ENCODE results near the gene STMND1. TPM values are rescaled to one million over a fixed set of nuclear protein-coding genes. Genes with fewer than 3 reads are reported as not detected.

The STMND1 gene
- total and polyA plus RNA-seq, 10 of the 15 experiments (the other 5 are each of a cell fraction or from before 2014, with no cell fraction given): 0.15 TPM; not detected in 9

- TF ChIP-seq IRF5 (IDR thresholded peaks at IDR 0.05; ENCODE audit: borderline replicate concordance): no peak
Observed at GRCh38 chr6:17081273-17081672, 20.6 kb upstream of the STMND1 start (continued).

GRCh38 chr6:17081860-17082508 lies 19.9 kb upstream of the STMND1 start:
- no peaks in the 10 kb centered on the region for H3K36me3 ChIP-seq (ENCODE audit: control insufficient read depth in 2 of 2, insufficient read depth in 2 of 2, low read length in 1 of 2)
- no TSS peak for BruUV-seq (replicated peaks)
- ChIA-PET POLR2A (no interaction called here), RAD21 (ENCODE audit: unreplicated experiment) (no interaction called here), CTCF (no interaction called here), SMC1A (ENCODE audit: uncharacterized antibody, unreplicated experiment) (no interaction called here)
- FAIRE-seq (no peak), DNase-seq (ENCODE audit: low read depth, low spot score) (no peak), ATAC-seq (no peak)
- H3K27ac ChIP-seq (ENCODE audit: control insufficient read depth, insufficient read depth): no peak overlapping the region
- intact Hi-C loops (cut with micrococcal nuclease; ENCODE audit: unreplicated experiment) (loop anchor here (10.0 kb wide), 1 partner anchor 797 kb away; no protein-coding TSS in a partner anchor), in situ Hi-C loops (cut with MboI) (loop anchor here (10.0 kb wide), 1 partner anchor 797 kb away; no protein-coding TSS in a partner anchor)
- H3K4me1 ChIP-seq (ENCODE audit: control insufficient read depth, insufficient read depth, low read length): no peaks in the 10 kb centered on the region
- no peaks in the 10 kb centered on the region for H3K27me3 ChIP-seq (replicated peaks in 1 of 2; ENCODE audit: control insufficient read depth in 2 of 2, insufficient read depth in 2 of 2, low read length in 1 of 2)
- 14% methylated on average over 5 of the region's 5 CpGs for WGBS (ENCODE audit: insufficient coverage, insufficient replicate concordance, low lambda C conversion rate, missing lambda C conversion rate)
- H4K20me1 ChIP-seq (ENCODE audit: control insufficient read depth, insufficient read depth): no peaks in the 10 kb centered on the region
- TF ChIP-seq KLF5 (IDR thresholded peaks at IDR 0.05; ENCODE audit: partially characterized antibody) (no peak), ZNF622 (IDR thresholded peaks at IDR 0.05) (no peak), NR2C2 (IDR thresholded peaks at IDR 0.05; ENCODE audit: borderline replicate concordance, control insufficient read depth, insufficient read length, low read depth) (no peak)
- no peaks in the 10 kb centered on the region for H3K79me2 ChIP-seq (ENCODE audit: control insufficient read depth, insufficient read depth, low read length)
- H3K9me3 ChIP-seq (replicated peaks; ENCODE audit: control insufficient read depth, insufficient read depth, low read length): no peaks in the 10 kb centered on the region
- no peak overlapping the region for H2AFZ ChIP-seq (ENCODE audit: control insufficient read depth, low read depth, low read length)
- H3K4me3 ChIP-seq: no peak overlapping the region
- H3K9ac ChIP-seq (ENCODE audit: control insufficient read depth, insufficient read depth, low read length): no peak overlapping the region
- no peak overlapping the region for H3K4me2 ChIP-seq (ENCODE audit: control insufficient read depth, insufficient read depth)

Measured in GM12878 (cell line).